ENCODE measurements around the gene C1QL1.
A peak's percentile ranks its signal among the peaks of the same experiment; 100 is the strongest.

C1QL1 gene

GRCh38 chr17:44977065-44977464 is 9.0 kb upstream of the C1QL1 start:
- Histone ChIP-seq H3K79me2 (ENCODE audit: insufficient read depth, low read length) (no peaks in the 10 kb centered on the region), H3K9ac (ENCODE audit: low read length) (no peak overlapping the region), H4K20me1 (ENCODE audit: insufficient read depth, low read length) (no peaks in the 10 kb centered on the region), H3K4me2 (ENCODE audit: low read length) (no peak overlapping the region), H3K9me2 (ENCODE audit: low read depth, low read length) (no peaks in the 10 kb centered on the region), H2AFZ (ENCODE audit: low read length) (no peak overlapping the region), H3K27ac (ENCODE audit: low read depth, low read length, poor library complexity, severe bottlenecking) (no peak overlapping the region), H3K4me3 (ENCODE audit: low read depth, low read length, poor library complexity, severe bottlenecking) (no peak overlapping the region), H3K36me3 (ENCODE audit: insufficient read depth, low read length) (no peaks in the 10 kb centered on the region), H3K4me1 (ENCODE audit: insufficient read depth, low read length, severe bottlenecking) (no peaks in the 10 kb centered on the region), H3F3A (ENCODE audit: insufficient read depth, low read length) (no peaks in the 10 kb centered on the region), H3K9me3 (ENCODE audit: low read length) (no peaks in the 10 kb centered on the region), H3K27me3 (ENCODE audit: insufficient read depth, low read length) (peaks cover 18% of the 10 kb centered on the region)
- TF ChIP-seq EZH2 (IDR thresholded peaks at IDR 0.05; ENCODE audit: borderline replicate concordance, low read length) (no peak), CTCF (IDR thresholded peaks at IDR 0.05; ENCODE audit: low read length) (peak; percentile 39; the same call in 1 of the 2 replicates)

GRCh38 chr17:44976206-44976605 is 8.1 kb upstream of the C1QL1 start:
- Histone ChIP-seq H3K9me3 (ENCODE audit: low read length) (no peaks in the 10 kb centered on the region), H3K4me1 (ENCODE audit: insufficient read depth, low read length, severe bottlenecking) (no peaks in the 10 kb centered on the region), H3F3A (ENCODE audit: insufficient read depth, low read length) (no peaks in the 10 kb centered on the region), H3K27ac (ENCODE audit: low read depth, low read length, poor library complexity, severe bottlenecking) (no peak overlapping the region), H3K9me2 (ENCODE audit: low read depth, low read length) (no peaks in the 10 kb centered on the region), H3K27me3 (ENCODE audit: insufficient read depth, low read length) (peaks cover 15% of the 10 kb centered on the region), H3K36me3 (ENCODE audit: insufficient read depth, low read length) (no peaks in the 10 kb centered on the region), H3K79me2 (ENCODE audit: insufficient read depth, low read length) (no peaks in the 10 kb centered on the region), H3K4me2 (ENCODE audit: low read length) (no peak overlapping the region), H3K9ac (ENCODE audit: low read length) (no peak overlapping the region), H2AFZ (ENCODE audit: low read length) (no peak overlapping the region), H3K4me3 (ENCODE audit: low read depth, low read length, poor library complexity, severe bottlenecking) (no peak overlapping the region), H4K20me1 (ENCODE audit: insufficient read depth, low read length) (no peaks in the 10 kb centered on the region)
- TF ChIP-seq CTCF (IDR thresholded peaks at IDR 0.05; ENCODE audit: low read length), result no peak
- TF ChIP-seq EZH2 (IDR thresholded peaks at IDR 0.05; ENCODE audit: borderline replicate concordance, low read length), result no peak

GRCh38 chr17:44972953-44973352 is 4.8 kb upstream of the C1QL1 start:
- peaks cover 19% of the 10 kb centered on the region for H3K4me1 ChIP-seq (ENCODE audit: insufficient read depth, low read length, severe bottlenecking)
- H3F3A ChIP-seq (ENCODE audit: insufficient read depth, low read length), result no peaks in the 10 kb centered on the region
- TF ChIP-seq EZH2 (IDR thresholded peaks at IDR 0.05; ENCODE audit: borderline replicate concordance, low read length), result no peak
- TF ChIP-seq CTCF (IDR thresholded peaks at IDR 0.05; ENCODE audit: low read length), result no peak
- H2AFZ ChIP-seq (ENCODE audit: low read length), result no peak overlapping the region
- H3K4me3 ChIP-seq (ENCODE audit: low read depth, low read length, poor library complexity, severe bottlenecking), result no peak overlapping the region
- H3K9me2 ChIP-seq (ENCODE audit: low read depth, low read length), result no peaks in the 10 kb centered on the region
- H3K9ac ChIP-seq (ENCODE audit: low read length), result no peak overlapping the region
- no peak overlapping the region for H3K27ac ChIP-seq (ENCODE audit: low read depth, low read length, poor library complexity, severe bottlenecking)
- no peaks in the 10 kb centered on the region for H3K36me3 ChIP-seq (ENCODE audit: insufficient read depth, low read length)
- no peaks in the 10 kb centered on the region for H3K79me2 ChIP-seq (ENCODE audit: insufficient read depth, low read length)
- no peak overlapping the region for H3K4me2 ChIP-seq (ENCODE audit: low read length)
- no peaks in the 10 kb centered on the region for H4K20me1 ChIP-seq (ENCODE audit: insufficient read depth, low read length)
- no peaks in the 10 kb centered on the region for H3K9me3 ChIP-seq (ENCODE audit: low read length)
- peaks cover 15% of the 10 kb centered on the region for H3K27me3 ChIP-seq (ENCODE audit: insufficient read depth, low read length)

Data from OCI-LY1 (cell line).